T-helper 17 cell (primary cell): Measurements from ENCODE around the gene CPPED1. TPM values are rescaled to one million over a fixed set of nuclear protein-coding genes. Genes with fewer than 3 reads are reported as not detected.

Experiments used
- ATAC-seq: fragments of 150-1000 bp; cut with Tn5 transposase; 2 replicates; pipeline ENCODE4 v1.10.0; 2021; ENCODE audit warnings: mild to moderate bottlenecking, moderate library complexity
- DNase-seq, 3 donors: peaks; one replicate each; pipeline versions ENCODE4 v3.0.0 to v3.0.0-alpha.2; 2020 to 2021
- H3K9me3 ChIP-seq: one replicate; pipeline ENCODE4 v1.7.0; 2013; ENCODE audit warnings: low read length, mild to moderate bottlenecking; ENCODE audit not compliant: control insufficient read depth, poor library complexity, severe bottlenecking
- H3K27ac Mint-ChIP-seq: one replicate; pipeline ENCODE4 v1.8.0; 2022; ENCODE audit warnings: mild to moderate bottlenecking, moderate library complexity, mixed read lengths
- H3K27me3 Mint-ChIP-seq: one replicate; pipeline ENCODE4 v1.8.0; 2022; ENCODE audit warnings: mixed read lengths
- H3K36me3 Mint-ChIP-seq: one replicate; pipeline ENCODE4 v1.8.0; 2022; ENCODE audit warnings: low read depth, mixed read lengths
- H3K4me1 Mint-ChIP-seq: one replicate; pipeline ENCODE4 v1.8.0; 2022; ENCODE audit warnings: mild to moderate bottlenecking, mixed read lengths
- H3K4me3 Mint-ChIP-seq: one replicate; pipeline ENCODE4 v1.8.0; 2022; ENCODE audit warnings: mild to moderate bottlenecking, moderate library complexity, mixed read lengths
- total RNA-seq, 4 donors: library from RNA in 2 of 4; stranded (reverse) in 2 of 4; gene quantifications; one replicate each; pipeline ENCODE4 v1.2.3 and lab custom pipeline; 2022 to 2026

Gene CPPED1
- total RNA-seq, 2 donors from 2014 or later: 8.7 to 10.1 TPM

GRCh38 chr16:12732600-12732999 is 71.1 kb downstream of the CPPED1 start:
- DNase-seq: no peak
- Mint-ChIP-seq H3K4me3 (no peak overlapping the region), H3K36me3 (peaks cover 8% of the 10 kb centered on the region), H3K4me1 (peaks cover 3% of the 10 kb centered on the region), H3K27me3 (no peaks in the 10 kb centered on the region), H3K27ac (no peak overlapping the region)
- H3K9me3 ChIP-seq: no peaks in the 10 kb centered on the region
- ATAC-seq: no peak

DNA sequence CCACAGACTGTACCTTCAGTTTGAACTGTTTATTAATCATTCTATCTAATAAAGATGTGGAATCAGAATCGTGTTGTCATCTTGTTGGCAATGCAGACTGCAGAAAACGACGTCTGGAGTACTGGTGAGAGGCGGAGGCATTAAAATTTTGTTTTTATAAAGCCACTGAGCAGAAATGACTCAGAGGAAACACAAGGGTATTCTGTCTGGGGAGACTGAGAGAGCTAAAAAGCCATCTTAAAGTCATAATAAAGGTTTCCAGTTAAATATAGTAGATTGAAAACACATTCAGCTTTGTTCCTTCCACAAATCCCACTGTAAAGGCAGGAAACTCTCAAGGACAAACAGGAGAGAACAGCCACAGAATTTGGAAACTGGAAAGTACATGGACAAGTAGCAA is 74.2 kb downstream of the CPPED1 start:
- DNase-seq (no peak), ATAC-seq (no peak)
- Mint-ChIP-seq H3K27ac (peak overlapping the region; percentile 6), H3K4me3 (no peak overlapping the region), H3K36me3 (peaks cover 5% of the 10 kb centered on the region), H3K4me1 (peaks cover 3% of the 10 kb centered on the region), H3K27me3 (no peaks in the 10 kb centered on the region)
- H3K9me3 ChIP-seq: no peaks in the 10 kb centered on the region

- H3K27me3 Mint-ChIP-seq: no peaks in the 10 kb centered on the region
- peaks cover 3% of the 10 kb centered on the region for H3K4me1 Mint-ChIP-seq
- H3K4me3 Mint-ChIP-seq: no peak overlapping the region
- no peak for ATAC-seq
- H3K27ac Mint-ChIP-seq: no peak overlapping the region
- no peak for DNase-seq
- H3K36me3 Mint-ChIP-seq: peaks cover 5% of the 10 kb centered on the region
- no peaks in the 10 kb centered on the region for H3K9me3 ChIP-seq
Measured at GRCh38 chr16:12728469-12728868, 75.2 kb downstream of the CPPED1 start.

DNA sequence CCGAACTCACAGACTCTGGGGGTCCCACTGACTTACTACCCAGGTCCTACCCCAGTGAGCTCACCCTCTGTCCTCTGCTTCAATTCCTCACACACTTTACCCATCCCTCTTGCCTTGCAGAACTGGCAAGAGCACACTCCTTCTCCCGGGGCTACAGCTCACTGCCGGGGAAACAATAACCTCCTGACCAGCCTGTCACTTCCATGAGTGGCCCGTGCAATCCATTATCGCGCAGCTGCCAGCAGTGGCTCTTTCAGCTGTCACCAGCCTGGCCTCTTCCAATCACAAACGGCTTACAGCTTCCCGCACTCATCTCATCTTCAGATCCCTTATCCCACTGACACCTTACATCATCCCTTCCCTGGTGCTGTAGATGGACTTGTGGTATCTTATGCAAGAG is 79.5 kb downstream of the CPPED1 start:
- peaks cover 4% of the 10 kb centered on the region for H3K36me3 Mint-ChIP-seq
- ATAC-seq (no peak), DNase-seq (no peak)
- H3K27me3 Mint-ChIP-seq: no peaks in the 10 kb centered on the region
- H3K4me3 Mint-ChIP-seq: no peak overlapping the region
- H3K4me1 Mint-ChIP-seq: peaks cover 3% of the 10 kb centered on the region
- no peak overlapping the region for H3K27ac Mint-ChIP-seq
- no peaks in the 10 kb centered on the region for H3K9me3 ChIP-seq

DNA sequence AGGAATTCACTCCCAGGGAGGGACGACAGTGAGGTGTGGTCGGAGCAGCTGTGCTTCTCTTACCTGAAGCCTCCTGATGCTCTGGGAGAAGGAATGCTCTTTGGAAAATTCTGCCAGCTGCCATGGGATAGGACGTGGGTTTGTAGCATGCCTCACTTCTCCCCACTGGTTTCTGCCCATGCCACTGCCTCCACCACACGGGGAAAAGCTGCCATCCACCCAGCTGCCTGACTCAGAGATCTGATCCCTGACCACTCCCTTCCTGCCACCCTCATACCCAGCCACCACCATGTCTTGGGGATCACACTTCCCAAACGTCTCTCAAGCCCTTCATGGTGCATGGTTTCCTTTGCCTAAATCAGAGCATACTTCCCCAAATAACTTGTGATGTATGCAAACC is 80.0 kb downstream of the CPPED1 start:
- peaks cover 3% of the 10 kb centered on the region for H3K4me1 Mint-ChIP-seq
- no peaks in the 10 kb centered on the region for H3K27me3 Mint-ChIP-seq
- peaks cover 4% of the 10 kb centered on the region for H3K36me3 Mint-ChIP-seq
- no peaks in the 10 kb centered on the region for H3K9me3 ChIP-seq
- DNase-seq (no peak), ATAC-seq (no peak)
- no peak overlapping the region for H3K27ac Mint-ChIP-seq
- H3K4me3 Mint-ChIP-seq: no peak overlapping the region

GRCh38 chr16:12721841-12722421 is 81.8 kb downstream of the CPPED1 start:
- H3K9me3 ChIP-seq: no peaks in the 10 kb centered on the region
- Mint-ChIP-seq H3K4me3 (no peak overlapping the region), H3K36me3 (peaks cover 4% of the 10 kb centered on the region), H3K27me3 (no peaks in the 10 kb centered on the region), H3K4me1 (peaks cover 3% of the 10 kb centered on the region), H3K27ac (no peak overlapping the region)
- no peak for ATAC-seq
- no peak for DNase-seq

GRCh38 chr16:12719972-12720371 is 83.7 kb downstream of the CPPED1 start:
- Mint-ChIP-seq H3K27me3 (no peaks in the 10 kb centered on the region), H3K27ac (no peak overlapping the region), H3K36me3 (peaks cover 4% of the 10 kb centered on the region), H3K4me1 (peaks cover 3% of the 10 kb centered on the region), H3K4me3 (no peak overlapping the region)
- no peak for DNase-seq
- no peak for ATAC-seq
- H3K9me3 ChIP-seq: no peaks in the 10 kb centered on the region

- Mint-ChIP-seq H3K27me3 (no peaks in the 10 kb centered on the region), H3K4me3 (no peak overlapping the region), H3K4me1 (no peaks in the 10 kb centered on the region), H3K36me3 (no peaks in the 10 kb centered on the region), H3K27ac (no peak overlapping the region)
- DNase-seq (no peak), ATAC-seq (no peak)
- H3K9me3 ChIP-seq: no peaks in the 10 kb centered on the region
Measured at GRCh38 chr16:12716658-12717057, 87.0 kb downstream of the CPPED1 start.

DNA sequence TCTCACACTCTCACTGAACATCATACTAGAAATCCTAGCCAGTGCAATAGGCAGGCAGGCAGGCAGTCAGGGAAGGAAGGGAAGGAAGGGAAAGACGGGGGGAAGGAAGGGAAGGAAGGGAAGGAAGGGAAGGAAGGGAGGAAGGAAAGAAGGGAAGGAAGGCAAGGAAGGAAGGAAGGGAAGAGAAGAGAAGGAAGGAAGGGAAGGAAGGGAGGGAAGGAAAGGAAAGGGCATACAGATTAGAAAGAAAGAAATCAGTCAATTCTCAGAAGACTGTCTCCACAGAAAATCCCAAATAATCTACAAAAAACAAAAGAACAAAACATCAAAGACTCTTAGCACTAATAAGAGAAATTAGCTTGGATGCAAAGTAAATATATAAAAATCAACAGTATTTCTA is 93.9 kb downstream of the CPPED1 start:
- H3K9me3 ChIP-seq: no peaks in the 10 kb centered on the region
- Mint-ChIP-seq H3K27ac (no peak overlapping the region), H3K4me3 (no peak overlapping the region), H3K4me1 (no peaks in the 10 kb centered on the region), H3K36me3 (peaks cover 3% of the 10 kb centered on the region), H3K27me3 (no peaks in the 10 kb centered on the region)
- no peak for ATAC-seq
- no peak for DNase-seq

- Mint-ChIP-seq H3K4me3 (no peak overlapping the region), H3K4me1 (no peaks in the 10 kb centered on the region), H3K36me3 (peaks cover 3% of the 10 kb centered on the region), H3K27me3 (no peaks in the 10 kb centered on the region), H3K27ac (no peak overlapping the region)
- ATAC-seq: no peak
- H3K9me3 ChIP-seq: no peaks in the 10 kb centered on the region
- no peak for DNase-seq
Measured at GRCh38 chr16:12708266-12708665, 95.4 kb downstream of the CPPED1 start.

- H3K36me3 Mint-ChIP-seq: peaks cover 3% of the 10 kb centered on the region
- DNase-seq (no peak), ATAC-seq (no peak)
- H3K9me3 ChIP-seq: no peaks in the 10 kb centered on the region
- H3K27ac Mint-ChIP-seq: no peak overlapping the region
- no peaks in the 10 kb centered on the region for H3K27me3 Mint-ChIP-seq
- H3K4me3 Mint-ChIP-seq: no peak overlapping the region
- no peaks in the 10 kb centered on the region for H3K4me1 Mint-ChIP-seq
Measured at GRCh38 chr16:12706628-12707027, 97.1 kb downstream of the CPPED1 start.

GRCh38 chr16:12704492-12705111 is 99.1 kb downstream of the CPPED1 start:
- Mint-ChIP-seq H3K4me1 (peaks cover 6% of the 10 kb centered on the region), H3K27ac (no peak overlapping the region), H3K36me3 (peaks cover 4% of the 10 kb centered on the region), H3K27me3 (no peaks in the 10 kb centered on the region), H3K4me3 (no peak overlapping the region)
- no peaks in the 10 kb centered on the region for H3K9me3 ChIP-seq
- ATAC-seq: no peak
- DNase-seq: no peak

- H3K4me3 Mint-ChIP-seq: no peak overlapping the region
- ATAC-seq (no peak), DNase-seq (no peak)
- H3K9me3 ChIP-seq: no peaks in the 10 kb centered on the region
- peaks cover 6% of the 10 kb centered on the region for H3K4me1 Mint-ChIP-seq
- H3K36me3 Mint-ChIP-seq: peaks cover 4% of the 10 kb centered on the region
- H3K27me3 Mint-ChIP-seq: no peaks in the 10 kb centered on the region
- no peak overlapping the region for H3K27ac Mint-ChIP-seq
Measured at GRCh38 chr16:12703935-12704334, 99.8 kb downstream of the CPPED1 start.

GRCh38 chr16:12700161-12700560 is 103.5 kb downstream of the CPPED1 start:
- Mint-ChIP-seq H3K4me1 (peaks cover 10% of the 10 kb centered on the region), H3K4me3 (no peak overlapping the region), H3K27ac (no peak overlapping the region), H3K36me3 (peaks cover 7% of the 10 kb centered on the region), H3K27me3 (no peaks in the 10 kb centered on the region)
- no peaks in the 10 kb centered on the region for H3K9me3 ChIP-seq
- no peak for DNase-seq
- no peak for ATAC-seq
